A673 (cell line): Measurements from ENCODE around the gene EYS. TPM values are rescaled to one million over a fixed set of nuclear protein-coding genes. Genes with fewer than 3 reads are reported as not detected.

Experiments
- BruUV-seq: library from RNA; stranded (reverse); fragments of 400-500 nt; replicated peaks from 2 replicates; lab custom pipeline; 2021; lab: Mats Ljungman, UMichigan
- CTCF ChIA-PET: fragments of 300-600 bp; sonication (Branson Sonifier 250); formaldehyde crosslinking; loops from one replicate; lab custom pipeline; 2022; ENCODE audit warnings: antibody characterized with exemption; lab: Charles Lee
- POLR2A ChIA-PET: fragments of 300-600 bp; sonication (Branson Sonifier 250); formaldehyde crosslinking; loops from one replicate; lab custom pipeline; 2022; ENCODE audit warnings: antibody characterized with exemption; ENCODE audit not compliant: low non-redundant PET; lab: Charles Lee
- DNase-seq: peaks from one replicate; pipeline ENCODE4 v3.0.0-alpha.2; 2015; ENCODE audit warnings: low spot score
- H3K27ac ChIP-seq: fragments of 200-600 bp; sonication (generic); 2 replicates; pipeline ENCODE4 v1.5.1; 2016; ENCODE audit warnings: mixed run types, low read depth, mild to moderate bottlenecking, mixed read lengths, antibody characterized with exemption, low read length; ENCODE audit not compliant: poor library complexity, severe bottlenecking
- H3K27me3 ChIP-seq: fragments of 200-600 bp; sonication (generic); replicated peaks from 2 replicates; pipeline ENCODE4 v1.6.1; 2017; ENCODE audit warnings: mixed run types, low read depth, mild to moderate bottlenecking, mixed read lengths, antibody characterized with exemption, low read length; ENCODE audit not compliant: insufficient read depth, poor library complexity
- H3K36me3 ChIP-seq: fragments of 200-600 bp; sonication (generic); 2 replicates; pipeline ENCODE4 v1.6.1; 2016; ENCODE audit warnings: mixed run types, mild to moderate bottlenecking, mixed read lengths, antibody characterized with exemption, low read length; ENCODE audit not compliant: insufficient read depth, poor library complexity, severe bottlenecking
- H3K4me1 ChIP-seq: fragments of 200-600 bp; sonication (generic); 2 replicates; pipeline ENCODE4 v1.6.1; 2017; ENCODE audit warnings: mixed run types, mild to moderate bottlenecking, mixed read lengths, antibody characterized with exemption, low read length; ENCODE audit not compliant: insufficient read depth, poor library complexity, severe bottlenecking
- H3K4me3 ChIP-seq: fragments of 200-600 bp; sonication (generic); 2 replicates; pipeline ENCODE4 v1.5.1; 2016; ENCODE audit warnings: low read depth, mixed run types, mild to moderate bottlenecking, mixed read lengths, low read length; ENCODE audit not compliant: poor library complexity, severe bottlenecking
- H3K9me3 ChIP-seq: fragments of 200-600 bp; sonication (generic); 2 replicates; pipeline ENCODE4 v1.6.1; 2016; ENCODE audit warnings: mixed run types, low read depth, mild to moderate bottlenecking, mixed read lengths, antibody characterized with exemption, low read length; ENCODE audit not compliant: poor library complexity, severe bottlenecking
- CTCF ChIP-seq: fragments of 300-800, 200-600 bp; sonication (generic); conservative IDR thresholded peaks from 2 replicates; pipeline ENCODE4 v1.5.1; 2017; ENCODE audit warnings: low read depth, mild to moderate bottlenecking, antibody characterized with exemption, low read length, moderate library complexity, mixed read lengths
- EZH2 ChIP-seq: fragments of 200-600 bp; sonication (generic); IDR thresholded peaks from 2 replicates; pipeline ENCODE4 v1.6.1; 2017; ENCODE audit warnings: borderline replicate concordance, low read depth, mild to moderate bottlenecking, mixed read lengths, antibody characterized with exemption, low read length; ENCODE audit not compliant: poor library complexity, severe bottlenecking
- intact Hi-C: fragments of 100-400 bp; cut with micrococcal nuclease; formaldehyde crosslinking; loops from one replicate; pipeline ENCODE4 v1.10.0; 2022; ENCODE audit not compliant: unreplicated experiment
- total RNA-seq: library from RNA; stranded (reverse); gene quantifications from 2 replicates; pipeline ENCODE4 v1.2.3, GENCODE V29; 2021

Gene EYS
- total RNA-seq, 1 experiment from 2014 or later = 0.47 TPM

GRCh38 chr6:63732336-63732735 is 1974.7 kb downstream of the EYS start:
- no peak for DNase-seq
- no peak overlapping the region for H3K27ac ChIP-seq
- TF ChIP-seq CTCF (no peak), EZH2 (no peak)
- no peaks in the 10 kb centered on the region for H3K27me3 ChIP-seq
- intact Hi-C loops = no loop called here
- ChIA-PET CTCF (no interaction called here), POLR2A (no interaction called here)
- no TSS peak for BruUV-seq
- no peaks in the 10 kb centered on the region for H3K36me3 ChIP-seq
- H3K9me3 ChIP-seq = no peaks in the 10 kb centered on the region
- H3K4me3 ChIP-seq = no peak overlapping the region
- no peaks in the 10 kb centered on the region for H3K4me1 ChIP-seq

- no peaks in the 10 kb centered on the region for H3K4me1 ChIP-seq
- no peak overlapping the region for H3K27ac ChIP-seq
- POLR2A ChIA-PET = no interaction called here
- CTCF ChIA-PET = no interaction called here
- no peaks in the 10 kb centered on the region for H3K27me3 ChIP-seq
- no peaks in the 10 kb centered on the region for H3K36me3 ChIP-seq
- intact Hi-C loops = no loop called here
- no peak overlapping the region for H3K4me3 ChIP-seq
- no TSS peak for BruUV-seq
- no peak for DNase-seq
- no peaks in the 10 kb centered on the region for H3K9me3 ChIP-seq
- TF ChIP-seq EZH2 (no peak), CTCF (no peak)
Measured at GRCh38 chr6:63731930-63732329, 1975.1 kb downstream of the EYS start.

- BruUV-seq = no TSS peak
- no peaks in the 10 kb centered on the region for H3K4me1 ChIP-seq
- intact Hi-C loops = no loop called here
- H3K36me3 ChIP-seq = no peaks in the 10 kb centered on the region
- ChIA-PET CTCF (no interaction called here), POLR2A (no interaction called here)
- no peak overlapping the region for H3K27ac ChIP-seq
- no peak overlapping the region for H3K4me3 ChIP-seq
- TF ChIP-seq EZH2 = no peak
- no peak for TF ChIP-seq CTCF
- DNase-seq = no peak
- no peaks in the 10 kb centered on the region for H3K9me3 ChIP-seq
- no peaks in the 10 kb centered on the region for H3K27me3 ChIP-seq
Measured at GRCh38 chr6:63730311-63730710, 1976.7 kb downstream of the EYS start.
